Astrocyte of the hippocampus (primary cell): ENCODE data around the gene TUBA1C.
"Not testable (repeated sequence)": the region's sequence is repeated elsewhere in the genome, so short reads cannot be mapped to it uniquely, and the experiment has no call there.

Source experiments
- DNase-seq: peaks from one replicate; pipeline ENCODE4 v3.0.0; 2011; ENCODE audit warnings: low read depth, low spot score

TUBA1C gene

GRCh38 chr12:49310451-49311000, 45.6 kb downstream of the TUBA1C start:
- DNase-seq: not testable (repeated sequence)

- no peak for DNase-seq
Measured at GRCh38 chr12:49314811-49315210, 49.9 kb downstream of the TUBA1C start.

GRCh38 chr12:49317118-49317517, 52.2 kb downstream of the TUBA1C start:
- DNase-seq: not testable (repeated sequence)

- not testable (repeated sequence) for DNase-seq
Measured at GRCh38 chr12:49320411-49321103, 55.7 kb downstream of the TUBA1C start.

GRCh38 chr12:49322367-49322707, 57.5 kb downstream of the TUBA1C start:
- DNase-seq: no peak

- peak; percentile 99 for DNase-seq
Measured at GRCh38 chr12:49322708-49323523, 58.0 kb downstream of the TUBA1C start, which contains the start of gene TROAP. Gene TROAP (plus strand): TSS chr12:49323255. CDS start chr12:49323609, 354 bp downstream.

GRCh38 chr12:49323524-49324097, 58.7 kb downstream of the TUBA1C start:
- no peak for DNase-seq
